Measurements from ENCODE around the gene JAM3. TPM values are rescaled to one million over a fixed set of nuclear protein-coding genes. Genes with fewer than 3 reads are reported as not detected.
A peak's percentile ranks its signal among the peaks of the same experiment; 100 is the strongest.

Gene JAM3
- total RNA-seq, 1 donor from 2014 or later, result 438 TPM

DNA sequence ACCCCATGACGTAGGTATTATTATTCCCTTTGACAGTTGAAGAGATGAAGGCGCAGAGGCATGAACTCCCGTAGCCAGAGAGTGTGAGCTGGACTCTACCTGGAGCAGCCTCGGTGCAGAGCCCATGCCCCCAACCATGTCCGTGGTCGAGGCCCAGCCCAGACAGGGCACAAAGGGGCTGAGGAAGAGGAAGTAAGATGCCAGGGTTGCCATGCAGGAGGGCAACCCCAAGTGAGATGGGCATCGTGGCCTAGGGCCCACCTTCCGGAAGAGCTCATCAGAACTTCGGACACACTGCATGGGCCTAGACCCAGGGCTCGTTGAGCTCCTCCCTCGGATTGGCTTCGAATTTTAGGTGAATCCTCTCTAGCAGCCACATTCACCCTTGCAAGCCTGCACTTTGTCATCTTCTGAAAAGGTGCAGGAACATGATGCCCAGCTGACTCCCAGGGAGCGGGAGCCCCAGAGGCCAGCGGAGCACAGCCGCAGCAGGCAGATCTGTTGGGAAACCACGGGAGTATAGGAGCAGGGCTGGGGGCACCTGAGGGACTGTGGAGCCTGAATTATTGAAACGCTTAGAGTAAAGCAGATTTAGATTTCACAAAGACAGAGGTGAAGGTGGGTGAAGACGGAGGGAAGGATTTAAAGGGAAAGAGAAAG is 29.0 kb upstream of the JAM3 start:
- Mint-ChIP-seq H3K36me3 (ENCODE audit: low read depth, unreplicated experiment) (no peaks in the 10 kb centered on the region), H3K27me3 (ENCODE audit: unreplicated experiment) (peaks cover 9% of the 10 kb centered on the region), H3K27ac (ENCODE audit: unreplicated experiment) (no peak overlapping the region), H3K4me1 (ENCODE audit: unreplicated experiment) (peaks cover 16% of the 10 kb centered on the region), H3K4me3 (ENCODE audit: unreplicated experiment) (no peak overlapping the region), H3K9me3 (ENCODE audit: unreplicated experiment) (no peaks in the 10 kb centered on the region)
- DNase-seq (ENCODE audit: low spot score), result no peak
- TF ChIP-seq, protein P1, sequence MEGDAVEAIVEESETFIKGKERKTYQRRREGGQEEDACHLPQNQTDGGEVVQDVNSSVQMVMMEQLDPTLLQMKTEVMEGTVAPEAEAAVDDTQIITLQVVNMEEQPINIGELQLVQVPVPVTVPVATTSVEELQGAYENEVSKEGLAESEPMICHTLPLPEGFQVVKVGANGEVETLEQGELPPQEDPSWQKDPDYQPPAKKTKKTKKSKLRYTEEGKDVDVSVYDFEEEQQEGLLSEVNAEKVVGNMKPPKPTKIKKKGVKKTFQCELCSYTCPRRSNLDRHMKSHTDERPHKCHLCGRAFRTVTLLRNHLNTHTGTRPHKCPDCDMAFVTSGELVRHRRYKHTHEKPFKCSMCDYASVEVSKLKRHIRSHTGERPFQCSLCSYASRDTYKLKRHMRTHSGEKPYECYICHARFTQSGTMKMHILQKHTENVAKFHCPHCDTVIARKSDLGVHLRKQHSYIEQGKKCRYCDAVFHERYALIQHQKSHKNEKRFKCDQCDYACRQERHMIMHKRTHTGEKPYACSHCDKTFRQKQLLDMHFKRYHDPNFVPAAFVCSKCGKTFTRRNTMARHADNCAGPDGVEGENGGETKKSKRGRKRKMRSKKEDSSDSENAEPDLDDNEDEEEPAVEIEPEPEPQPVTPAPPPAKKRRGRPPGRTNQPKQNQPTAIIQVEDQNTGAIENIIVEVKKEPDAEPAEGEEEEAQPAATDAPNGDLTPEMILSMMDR (IDR thresholded peaks at IDR 0.05; ENCODE audit: unreplicated experiment), result no peak

DNA sequence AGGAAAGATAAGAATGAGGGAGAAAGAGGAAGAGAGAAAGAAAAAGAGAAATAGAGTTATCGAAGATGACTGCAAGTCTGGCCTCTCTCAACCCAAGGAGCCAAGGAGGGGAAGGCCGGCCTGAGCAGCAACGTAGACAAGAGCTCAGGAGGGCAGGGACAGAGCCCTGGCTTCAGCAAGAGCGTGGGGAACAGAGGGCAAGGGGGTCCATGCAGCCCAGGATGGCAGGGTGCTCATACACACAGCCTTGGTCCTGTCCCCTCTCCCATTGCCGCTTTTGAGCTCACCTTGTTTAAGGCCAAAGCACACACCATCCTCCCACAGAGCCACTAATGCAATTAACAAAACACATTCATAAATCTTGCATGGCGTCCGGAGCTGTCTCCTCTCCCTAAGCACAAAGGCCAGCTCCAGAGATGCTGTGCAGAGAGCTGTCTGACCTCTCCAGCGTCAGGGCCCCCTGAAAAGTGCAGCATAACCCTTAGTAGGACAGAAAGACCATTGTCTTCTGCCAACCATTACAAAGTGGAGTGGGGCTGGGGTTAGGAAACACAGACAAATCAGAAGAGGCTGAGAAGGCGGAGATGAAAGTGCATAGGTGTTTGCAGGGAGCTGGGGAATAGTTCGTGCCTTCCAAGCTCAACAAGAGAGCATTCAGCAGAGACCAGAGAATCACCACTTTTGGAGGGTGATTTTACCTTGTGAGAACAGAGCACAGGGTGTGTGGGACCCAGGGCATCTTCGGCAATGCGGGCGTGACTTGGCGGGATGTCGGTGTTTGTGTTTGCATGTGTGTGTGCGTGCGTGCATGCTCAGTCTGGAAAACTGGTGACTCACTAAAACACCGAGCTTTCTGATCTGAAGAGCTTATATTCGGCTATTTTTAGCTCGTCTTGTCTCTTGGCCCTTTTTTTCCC is 28.2 kb upstream of the JAM3 start:
- no peaks in the 10 kb centered on the region for H3K9me3 Mint-ChIP-seq (ENCODE audit: unreplicated experiment)
- H3K4me1 Mint-ChIP-seq (ENCODE audit: unreplicated experiment), result peaks cover 16% of the 10 kb centered on the region
- H3K4me3 Mint-ChIP-seq (ENCODE audit: unreplicated experiment), result peak overlapping the region; percentile 1
- no peak for DNase-seq (ENCODE audit: low spot score)
- H3K36me3 Mint-ChIP-seq (ENCODE audit: low read depth, unreplicated experiment), result no peaks in the 10 kb centered on the region
- peaks cover 9% of the 10 kb centered on the region for H3K27me3 Mint-ChIP-seq (ENCODE audit: unreplicated experiment)
- no peak overlapping the region for H3K27ac Mint-ChIP-seq (ENCODE audit: unreplicated experiment)
- TF ChIP-seq, protein P1 (IDR thresholded peaks at IDR 0.05; ENCODE audit: unreplicated experiment), result no peak

DNA sequence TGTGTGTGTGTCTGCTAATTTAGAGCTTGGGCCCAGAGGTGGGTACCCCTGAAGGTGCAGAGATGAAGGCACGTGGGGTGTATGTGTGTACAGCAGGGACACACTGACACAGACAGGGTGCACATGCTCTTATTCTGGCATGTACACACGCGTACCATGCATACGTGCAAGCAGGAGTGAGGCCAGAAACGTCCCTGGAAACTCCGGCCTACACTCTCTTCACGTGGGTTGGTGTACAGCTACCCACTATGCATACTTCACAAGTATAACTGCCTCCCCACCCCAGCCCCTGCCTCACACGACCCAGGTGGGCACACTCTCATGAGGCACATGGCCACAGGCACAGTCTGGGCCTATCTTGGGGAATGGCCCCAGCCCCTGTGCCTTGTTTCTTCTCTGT is 27.5 kb upstream of the JAM3 start:
- Mint-ChIP-seq H3K4me3 (ENCODE audit: unreplicated experiment) (no peak overlapping the region), H3K9me3 (ENCODE audit: unreplicated experiment) (no peaks in the 10 kb centered on the region), H3K4me1 (ENCODE audit: unreplicated experiment) (peaks cover 17% of the 10 kb centered on the region), H3K27me3 (ENCODE audit: unreplicated experiment) (peaks cover 9% of the 10 kb centered on the region), H3K27ac (ENCODE audit: unreplicated experiment) (no peak overlapping the region), H3K36me3 (ENCODE audit: low read depth, unreplicated experiment) (no peaks in the 10 kb centered on the region)
- TF ChIP-seq, protein P1 (IDR thresholded peaks at IDR 0.05; ENCODE audit: unreplicated experiment), result no peak
- no peak for DNase-seq (ENCODE audit: low spot score)

DNA sequence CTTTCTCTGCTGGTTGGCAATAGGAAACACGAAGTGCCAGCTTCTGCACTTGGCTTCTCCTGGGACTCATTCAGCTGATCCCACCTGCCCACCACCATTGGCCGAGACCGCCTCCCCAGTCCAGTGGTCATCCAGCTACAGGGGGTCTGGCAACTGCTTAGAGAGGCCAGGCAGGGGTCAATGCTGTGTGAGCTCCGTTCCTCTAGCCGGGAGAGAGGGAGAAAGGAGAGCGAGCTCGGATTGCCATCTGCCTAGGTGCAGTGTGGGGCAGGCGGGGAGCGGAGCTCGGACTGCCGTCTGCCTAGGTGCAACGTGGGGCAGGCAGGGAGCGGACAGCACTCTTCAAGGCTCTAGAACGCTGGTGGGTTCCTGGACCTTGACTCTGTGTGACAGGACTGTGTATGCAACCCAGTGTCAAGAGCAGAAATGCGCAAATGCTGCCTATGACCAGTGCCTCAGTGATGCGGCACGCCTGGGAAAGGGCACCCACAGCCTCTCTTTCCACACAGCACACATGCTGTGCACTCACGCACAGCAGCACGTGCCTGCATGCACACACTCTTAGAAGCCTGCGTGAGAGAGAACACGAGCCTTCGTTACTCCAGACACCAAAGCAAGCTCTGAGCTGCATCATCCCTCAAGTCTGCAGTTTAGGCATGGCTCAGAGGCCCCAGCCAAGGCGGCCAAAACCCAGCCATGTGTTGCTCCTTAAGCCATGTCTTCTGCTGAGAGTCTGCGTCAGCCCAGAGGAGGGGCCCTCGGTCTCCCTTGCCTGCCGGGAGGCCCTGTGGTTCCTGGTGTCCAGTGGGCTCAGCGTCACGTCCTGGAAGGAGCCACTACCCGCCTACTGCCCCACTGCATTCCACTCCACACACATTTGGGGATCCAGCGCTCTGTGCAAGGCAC is 26.8 kb upstream of the JAM3 start:
- Mint-ChIP-seq H3K4me1 (ENCODE audit: unreplicated experiment) (peaks cover 22% of the 10 kb centered on the region), H3K27me3 (ENCODE audit: unreplicated experiment) (peaks cover 9% of the 10 kb centered on the region), H3K9me3 (ENCODE audit: unreplicated experiment) (no peaks in the 10 kb centered on the region), H3K36me3 (ENCODE audit: low read depth, unreplicated experiment) (no peaks in the 10 kb centered on the region), H3K27ac (ENCODE audit: unreplicated experiment) (no peak overlapping the region), H3K4me3 (ENCODE audit: unreplicated experiment) (no peak overlapping the region)
- no peak for DNase-seq (ENCODE audit: low spot score)
- TF ChIP-seq, protein P1 (IDR thresholded peaks at IDR 0.05; ENCODE audit: unreplicated experiment), result no peak

All from endothelial cell (in vitro differentiated cells).